Endometrium (tissue), 2 donors: ENCODE results near the gene GALNT4.

Source experiments
- FAIRE-seq: peaks from 2 replicates; lab custom pipeline; 2012; peaks lifted over from hg19 to GRCh38; lab: Jason Lieb, UNC
- donor health status: control.
- donor health status: control.

GALNT4 gene

DNA sequence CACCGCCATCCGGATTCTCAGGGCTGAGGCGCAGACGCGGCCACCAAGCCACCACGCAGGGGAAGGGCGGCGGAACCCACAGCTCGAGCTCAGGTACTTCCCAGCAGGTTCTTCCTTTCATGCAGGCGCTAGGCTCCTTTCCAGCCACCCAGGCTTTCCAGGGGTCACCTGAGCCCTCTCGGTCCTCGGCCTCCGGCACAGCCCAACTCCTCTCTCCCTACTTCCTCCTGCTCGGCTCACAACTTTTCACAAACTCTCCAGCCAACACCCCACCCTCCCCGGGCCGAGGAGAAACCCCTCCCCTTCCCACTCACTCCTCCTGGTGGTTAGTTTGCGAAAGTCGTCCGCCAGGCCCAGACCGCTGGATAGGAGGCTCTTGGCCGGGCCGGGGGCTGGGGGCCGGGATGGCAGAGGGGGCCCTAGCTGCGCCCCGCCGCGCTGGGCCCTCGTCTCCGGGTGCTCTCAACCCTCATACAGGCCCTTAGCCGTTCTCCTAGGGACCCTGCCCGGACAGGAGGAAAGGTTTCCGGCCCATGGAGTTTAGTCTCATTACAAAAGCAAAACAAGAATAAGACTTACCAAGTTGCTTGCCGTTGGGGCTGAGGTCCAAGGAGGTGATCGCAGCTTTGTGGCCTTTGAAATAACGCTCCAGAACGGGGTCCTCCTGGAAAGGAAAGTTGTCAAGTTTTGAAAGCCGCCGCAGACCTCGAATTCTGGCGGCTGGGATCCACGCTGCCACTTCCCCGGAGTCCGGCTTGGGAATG lies at the start of gene GALNT4:
Gene GALNT4 (minus strand): TSS at position 256 of the 764 bp plus-strand sequence. CDS start 247 bp downstream, at position 9.
- no peak for FAIRE-seq

DNA sequence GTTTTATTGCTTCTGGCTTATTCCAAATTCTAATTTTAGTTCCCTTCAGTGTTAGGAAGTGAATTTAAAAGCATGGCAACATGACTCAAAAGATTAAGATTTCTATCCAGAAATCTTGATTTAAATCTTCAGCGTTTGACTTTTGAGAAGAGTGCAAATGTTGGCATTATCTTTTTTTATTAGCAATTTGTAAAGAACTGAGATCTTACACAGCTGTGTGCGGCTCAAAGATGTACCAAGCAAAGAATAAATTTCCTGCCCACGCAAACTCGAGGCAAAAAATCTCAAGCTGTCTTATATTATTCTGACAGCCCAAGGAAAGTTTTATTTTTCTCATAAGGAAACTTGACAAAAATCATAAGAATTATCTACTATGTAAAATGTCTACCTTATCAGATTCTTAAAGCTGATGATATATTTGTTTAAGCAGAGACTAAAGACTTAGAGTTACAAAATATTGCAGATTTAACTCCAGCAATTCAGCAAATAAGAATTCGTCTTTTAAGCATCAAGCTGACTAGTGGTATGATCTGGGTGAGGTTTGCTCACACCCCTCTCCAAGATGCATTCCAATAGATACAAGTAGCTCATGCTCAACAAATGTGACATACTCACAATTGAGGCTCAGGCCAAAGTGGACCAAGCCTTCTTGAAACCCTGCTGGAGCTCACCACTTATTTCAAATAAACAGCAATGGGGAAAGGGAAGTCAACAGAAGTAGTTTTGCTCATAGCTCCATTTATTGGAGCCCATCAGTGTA lies 48.6 kb upstream of the GALNT4 start:
- no peak for FAIRE-seq

DNA sequence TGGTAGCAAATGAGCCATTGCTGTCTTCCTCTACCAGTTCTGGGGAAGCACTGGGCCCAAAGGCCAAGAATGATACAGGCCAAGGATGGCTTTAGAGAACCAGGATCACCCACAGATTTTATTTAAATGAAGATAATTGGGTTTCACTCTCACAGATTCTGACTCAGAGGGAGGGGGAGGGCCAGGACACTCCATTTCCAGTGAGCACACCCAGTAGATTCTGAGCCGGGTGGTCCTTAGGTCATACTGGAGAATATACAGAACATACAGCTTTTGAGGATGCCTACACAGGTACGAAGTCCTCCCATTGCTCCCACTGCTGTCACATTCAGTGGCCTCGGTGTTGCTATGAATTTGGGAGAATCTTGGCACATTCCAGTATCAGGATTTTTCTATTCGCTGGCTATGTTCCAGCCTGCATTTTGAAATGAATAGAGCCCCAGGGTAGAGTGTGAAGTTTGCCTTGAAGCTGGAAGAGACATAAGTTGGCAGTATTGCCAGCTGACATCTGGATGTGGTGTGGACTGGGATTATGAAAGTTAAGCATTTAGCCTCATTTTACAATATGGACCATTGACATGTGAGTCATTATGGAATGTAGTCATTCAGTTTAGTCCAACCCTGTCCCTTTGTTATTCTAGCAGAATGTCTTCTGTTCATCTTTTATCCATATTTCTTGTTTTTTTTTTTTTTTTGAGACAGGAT lies 47.0 kb upstream of the GALNT4 start:
- FAIRE-seq, result no peak

DNA sequence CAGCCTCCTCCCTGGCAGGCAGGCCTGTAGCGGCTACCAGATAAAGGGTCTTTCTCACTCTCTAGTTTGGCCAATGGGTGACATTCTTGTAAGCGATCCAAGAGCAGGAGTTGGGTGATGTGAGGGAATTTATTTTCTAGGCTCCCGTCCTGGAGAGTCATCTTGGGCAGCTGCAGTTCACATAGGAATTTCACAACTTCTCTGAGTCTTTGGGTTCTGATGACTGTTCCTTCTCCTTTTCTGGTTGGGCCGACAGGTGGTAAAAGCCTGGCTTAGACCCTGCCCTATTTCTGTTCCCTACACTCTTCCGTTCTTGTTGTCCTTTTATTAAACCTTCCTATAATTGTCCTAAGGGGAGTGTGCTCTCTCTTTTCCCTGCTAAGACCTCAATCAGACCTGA lies 43.9 kb upstream of the GALNT4 start:
- no peak for FAIRE-seq

DNA sequence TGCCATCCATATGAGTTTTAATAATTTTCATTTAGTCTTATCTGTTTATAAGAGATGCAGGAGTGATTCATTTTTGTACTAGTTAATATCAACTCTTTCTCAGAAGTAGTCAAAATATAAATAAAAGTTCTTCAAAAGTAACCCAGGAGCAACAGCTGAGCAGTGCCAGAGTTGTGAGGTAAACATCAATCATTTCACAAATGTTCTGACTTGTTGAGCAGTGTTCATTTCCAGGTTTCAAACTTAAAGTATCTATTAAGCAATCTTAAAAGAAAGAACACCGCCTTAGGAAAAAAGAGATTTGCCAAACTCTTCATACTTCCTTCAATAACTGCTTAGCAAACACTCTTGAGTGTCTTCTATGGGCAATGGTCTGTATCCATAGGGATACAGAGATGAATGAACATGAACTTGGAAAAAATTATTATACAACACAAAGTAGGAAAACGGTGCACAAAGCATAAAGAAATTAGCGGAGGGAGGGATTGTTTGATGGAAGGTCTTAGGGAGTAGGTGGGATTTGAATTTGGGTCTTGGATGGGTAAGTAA lies 43.2 kb upstream of the GALNT4 start:
- FAIRE-seq, result no peak

DNA sequence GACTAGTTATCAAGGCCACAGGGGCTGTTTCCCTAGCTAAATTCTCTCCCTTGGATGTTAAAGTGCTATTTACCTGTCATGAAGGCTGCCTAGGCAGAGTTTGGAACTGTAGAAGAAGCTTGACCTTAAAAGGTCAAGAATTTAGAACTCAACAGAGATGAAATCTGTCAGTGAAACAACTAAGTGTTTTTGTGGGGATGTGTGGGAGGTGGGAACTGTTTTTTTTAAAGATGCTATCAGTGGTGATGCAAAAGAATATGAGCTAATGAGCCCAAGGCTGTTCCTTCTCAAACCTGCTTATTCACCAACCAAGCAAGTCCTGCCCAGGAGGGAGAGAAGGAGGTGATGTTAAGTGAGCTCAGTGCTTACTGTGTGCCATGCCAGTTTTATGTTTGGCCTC lies 42.0 kb upstream of the GALNT4 start:
- no peak for FAIRE-seq

DNA sequence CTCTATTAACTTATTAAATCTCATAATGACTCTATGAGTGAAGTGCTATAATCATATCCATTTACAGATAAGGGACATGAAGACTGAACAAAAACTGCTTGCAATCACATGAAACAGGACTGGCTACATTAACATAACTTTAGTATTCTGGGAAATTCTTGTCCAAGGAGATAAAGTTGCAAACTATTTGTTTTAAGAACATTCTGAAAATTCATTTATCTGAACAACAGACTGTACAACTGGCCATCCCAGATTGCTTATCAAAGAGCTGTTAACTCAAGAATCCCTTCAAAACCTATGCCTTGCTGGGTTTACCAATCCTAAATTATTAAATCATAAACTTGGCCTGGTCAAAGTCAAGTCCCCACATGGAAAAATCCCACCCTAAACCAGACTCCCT lies 40.4 kb upstream of the GALNT4 start:
- FAIRE-seq, result no peak

DNA sequence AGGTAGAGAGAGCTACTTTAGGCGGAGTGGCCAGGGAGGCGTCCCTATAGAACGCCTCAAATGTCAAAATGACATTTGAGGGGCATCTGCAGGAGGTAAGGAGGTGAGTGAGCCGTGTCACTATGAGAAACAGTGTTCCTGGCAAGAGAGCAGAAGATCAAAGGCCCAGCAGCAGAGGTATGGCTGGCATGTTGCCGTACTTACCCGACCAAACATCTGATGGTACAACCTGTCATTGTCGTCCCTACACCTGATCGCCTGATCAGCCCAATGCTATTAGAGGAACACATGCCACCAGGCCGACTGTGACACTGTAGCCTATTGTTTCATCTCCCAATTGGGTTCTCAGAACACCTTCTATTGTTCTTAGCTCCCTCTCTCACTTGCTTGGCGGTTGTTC lies 35.2 kb upstream of the GALNT4 start:
- no peak for FAIRE-seq

DNA sequence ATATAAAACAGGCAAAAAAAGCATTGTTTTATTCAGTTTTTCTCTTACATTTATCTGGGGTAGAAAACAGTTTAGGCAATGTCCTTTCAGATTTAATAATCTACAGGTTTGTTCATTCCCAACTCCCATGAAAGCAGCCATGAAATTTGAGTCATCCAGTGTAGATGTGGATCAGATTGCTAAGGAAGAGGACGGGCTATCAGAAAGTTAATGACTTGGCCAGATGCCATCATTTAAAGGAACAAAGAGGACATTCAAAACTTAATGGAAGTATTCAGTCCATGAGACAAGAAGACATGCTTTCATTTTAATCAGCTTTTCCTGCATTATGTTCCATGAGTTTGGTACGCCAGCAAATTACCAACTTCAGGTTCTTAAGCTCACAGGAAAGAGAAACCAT lies 32.4 kb upstream of the GALNT4 start:
- no peak for FAIRE-seq

DNA sequence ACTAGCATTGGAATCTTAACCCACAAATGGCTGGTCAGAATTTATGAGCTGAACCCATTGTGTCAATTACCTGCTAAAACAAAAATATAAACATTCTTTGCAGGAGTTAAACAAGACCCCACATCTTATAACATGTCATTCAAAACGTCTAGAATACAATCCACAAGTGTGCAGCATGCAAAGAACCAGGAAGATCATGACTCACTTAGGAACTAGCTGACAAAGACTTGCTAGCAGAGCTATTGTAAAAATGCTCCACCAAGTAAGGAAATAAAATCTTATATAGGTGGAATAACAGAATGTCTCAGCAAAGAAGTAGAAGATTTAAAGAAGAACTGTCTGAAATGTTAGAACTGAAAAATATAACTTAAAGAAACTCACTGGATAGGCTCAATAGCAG lies 27.8 kb upstream of the GALNT4 start:
- FAIRE-seq, result no peak

DNA sequence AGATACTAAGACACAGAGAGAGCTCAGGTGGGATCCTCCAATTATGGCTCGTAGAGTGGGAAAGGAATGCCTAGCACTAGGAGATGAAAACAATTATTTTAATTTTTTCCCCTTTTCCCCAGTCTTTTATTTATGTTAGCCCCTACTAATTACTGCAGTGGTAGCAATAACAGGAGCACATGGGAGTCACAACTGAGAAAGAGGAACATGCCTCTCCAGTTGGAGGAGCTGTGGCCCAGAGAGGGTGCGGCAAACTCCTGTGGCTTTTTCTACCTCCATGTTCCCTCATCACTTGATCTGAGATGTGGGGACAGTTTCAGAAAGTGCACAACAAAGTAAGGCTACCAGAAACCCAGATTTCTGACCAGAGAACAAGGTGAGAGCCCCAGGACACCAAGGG lies 27.2 kb upstream of the GALNT4 start:
- FAIRE-seq, result no peak

DNA sequence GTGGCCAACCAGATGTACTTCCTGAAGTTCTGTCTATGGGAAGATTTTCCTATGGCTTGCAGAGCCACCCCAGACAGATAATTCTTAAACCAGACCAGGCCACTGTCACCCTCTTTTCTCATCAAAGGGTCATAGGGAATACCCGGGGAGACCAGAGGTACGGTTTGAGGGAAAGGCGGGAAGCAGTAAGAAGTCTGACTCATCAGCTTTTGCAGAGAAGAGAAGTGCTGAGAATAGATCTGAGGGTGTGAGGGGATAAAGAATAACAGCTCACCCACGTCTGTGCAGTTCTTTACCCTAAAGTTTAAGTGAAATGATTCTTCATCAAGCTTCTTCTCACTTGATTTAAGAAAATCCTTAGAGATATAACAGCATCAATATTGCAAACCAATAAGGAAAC lies 22.5 kb upstream of the GALNT4 start:
- FAIRE-seq, result no peak

DNA sequence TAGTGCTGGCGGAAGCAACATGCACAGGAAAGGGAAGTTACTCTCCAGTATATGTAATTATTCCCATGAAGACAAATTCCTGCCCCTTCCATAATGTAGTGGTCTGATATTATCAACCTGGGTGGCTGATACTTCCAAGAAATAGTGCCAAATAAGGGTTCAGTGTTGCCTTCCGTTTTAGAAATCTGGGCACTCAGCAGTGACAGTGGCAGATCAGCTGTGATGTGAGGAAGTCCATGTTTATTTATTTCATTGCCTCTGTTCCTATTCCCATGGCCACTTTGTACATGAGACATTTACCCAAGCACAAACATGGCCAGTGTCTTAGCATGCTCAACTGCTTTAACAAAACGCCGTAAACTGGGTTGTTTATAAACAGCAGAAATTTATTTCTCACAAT lies 21.6 kb upstream of the GALNT4 start:
- no peak for FAIRE-seq

DNA sequence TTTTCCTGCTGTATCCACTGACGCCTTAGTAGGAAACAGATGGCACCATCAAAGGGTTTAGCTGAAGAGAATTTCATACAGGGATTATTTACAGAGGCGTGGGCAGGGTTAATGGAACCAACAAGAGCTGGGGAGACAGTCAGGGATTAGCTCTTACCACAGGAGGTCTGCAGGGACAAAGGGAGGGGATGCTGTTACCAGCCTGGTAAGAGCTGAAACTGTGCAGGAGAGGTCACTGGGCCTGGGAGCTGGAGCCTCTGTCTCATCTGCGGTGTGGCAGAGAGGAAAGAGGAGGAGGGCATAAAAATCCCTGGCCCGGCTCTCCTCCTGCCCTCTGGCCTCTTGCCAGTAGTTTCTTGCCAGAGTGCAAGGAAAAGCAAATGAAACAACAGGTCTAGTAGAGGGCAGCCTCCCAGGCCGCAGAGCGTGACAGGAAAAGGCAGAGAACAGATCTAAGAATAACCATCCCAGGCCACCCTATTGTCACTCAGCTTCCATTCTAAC lies 20.1 kb upstream of the GALNT4 start:
- FAIRE-seq, result no peak

DNA sequence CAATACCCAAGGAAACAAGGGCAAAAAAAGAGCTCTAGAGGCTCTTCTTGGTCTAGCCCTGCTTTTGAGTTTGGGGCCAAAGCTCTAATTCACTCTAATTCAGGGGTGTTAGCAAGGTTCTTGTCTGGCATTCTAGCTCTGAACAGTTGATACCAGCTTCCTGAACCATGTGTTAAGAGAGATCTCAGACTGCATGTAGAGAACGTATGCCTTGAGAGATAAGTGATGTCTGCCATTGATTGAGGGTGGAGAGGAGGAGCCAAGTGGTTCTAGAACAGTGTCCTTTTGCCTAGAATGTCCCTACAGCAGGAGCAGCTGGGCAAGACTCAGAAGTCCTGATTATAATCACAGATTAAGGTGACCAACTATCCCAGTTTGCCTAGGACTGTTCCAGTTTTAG lies 19.4 kb upstream of the GALNT4 start:
- no peak for FAIRE-seq

DNA sequence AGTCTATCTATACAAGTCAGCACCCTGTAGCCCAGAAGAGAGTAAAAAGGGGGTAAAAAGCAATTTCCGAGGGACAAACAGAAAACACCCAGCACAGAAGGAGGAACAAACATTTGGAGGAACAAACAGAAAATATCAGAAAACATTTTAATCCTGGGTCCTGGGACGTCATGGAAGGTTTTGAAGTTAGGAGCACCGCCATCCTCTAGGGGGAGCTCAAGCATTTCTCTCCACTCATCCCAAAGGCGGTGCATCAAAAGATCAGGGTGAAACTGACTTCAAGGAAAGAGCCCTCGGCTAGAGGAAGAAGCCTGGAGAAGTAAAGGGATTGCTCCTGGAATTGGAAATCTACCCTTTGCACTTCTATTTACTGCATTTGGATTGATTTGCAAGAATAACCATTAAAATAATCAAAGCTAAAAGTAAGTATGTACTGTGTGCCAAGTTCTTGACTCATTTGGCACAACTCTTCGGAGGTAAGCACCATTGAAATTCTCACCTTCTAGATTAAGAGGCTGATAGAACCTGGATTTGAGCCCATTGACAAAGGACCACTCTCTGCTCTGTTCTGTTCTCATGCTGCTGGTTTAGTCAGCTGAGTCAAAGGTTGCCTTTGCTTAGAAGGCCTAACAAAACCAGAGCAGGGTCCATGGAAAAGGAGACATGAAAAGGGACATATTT lies 18.5 kb upstream of the GALNT4 start:
- FAIRE-seq, result peak; percentile 12

DNA sequence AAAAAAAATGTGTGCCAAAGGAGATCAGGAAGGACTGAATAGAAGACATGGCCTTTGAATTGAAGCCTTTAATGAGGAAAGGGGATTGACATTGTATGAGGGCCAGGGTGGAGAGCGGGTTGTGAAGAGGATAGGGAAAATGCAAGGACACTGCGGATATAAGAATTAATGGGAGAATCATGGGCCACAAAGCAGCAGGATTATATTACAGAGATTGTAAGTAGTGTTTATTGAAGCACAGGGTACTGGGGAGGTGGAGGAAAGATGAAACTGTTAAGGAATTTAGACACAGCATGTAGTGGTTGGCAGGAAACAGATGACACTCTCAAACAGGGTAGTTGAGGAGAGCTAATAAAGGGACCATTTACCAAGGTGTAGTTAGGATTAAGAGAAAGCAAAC lies 17.6 kb upstream of the GALNT4 start:
- FAIRE-seq, result no peak

DNA sequence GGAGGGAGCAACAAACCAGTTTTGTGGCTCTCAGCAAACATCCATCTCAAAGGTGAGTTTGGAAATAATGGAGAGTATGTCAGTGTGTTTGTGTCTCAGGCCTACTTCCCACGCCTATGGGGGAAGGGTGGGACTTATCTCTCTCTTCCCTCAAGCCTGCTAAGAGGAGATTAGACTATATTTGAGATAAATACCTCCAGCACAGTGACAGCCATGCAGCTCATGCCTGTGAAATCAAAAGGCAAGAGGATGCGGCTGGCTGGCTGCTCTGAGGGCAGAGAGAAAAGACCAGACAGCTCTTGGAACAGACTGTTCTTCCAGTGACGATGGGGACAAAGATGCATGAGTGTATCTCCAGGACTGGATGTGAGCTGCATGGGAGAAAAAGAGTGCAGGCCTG lies 16.0 kb upstream of the GALNT4 start:
- no peak for FAIRE-seq

DNA sequence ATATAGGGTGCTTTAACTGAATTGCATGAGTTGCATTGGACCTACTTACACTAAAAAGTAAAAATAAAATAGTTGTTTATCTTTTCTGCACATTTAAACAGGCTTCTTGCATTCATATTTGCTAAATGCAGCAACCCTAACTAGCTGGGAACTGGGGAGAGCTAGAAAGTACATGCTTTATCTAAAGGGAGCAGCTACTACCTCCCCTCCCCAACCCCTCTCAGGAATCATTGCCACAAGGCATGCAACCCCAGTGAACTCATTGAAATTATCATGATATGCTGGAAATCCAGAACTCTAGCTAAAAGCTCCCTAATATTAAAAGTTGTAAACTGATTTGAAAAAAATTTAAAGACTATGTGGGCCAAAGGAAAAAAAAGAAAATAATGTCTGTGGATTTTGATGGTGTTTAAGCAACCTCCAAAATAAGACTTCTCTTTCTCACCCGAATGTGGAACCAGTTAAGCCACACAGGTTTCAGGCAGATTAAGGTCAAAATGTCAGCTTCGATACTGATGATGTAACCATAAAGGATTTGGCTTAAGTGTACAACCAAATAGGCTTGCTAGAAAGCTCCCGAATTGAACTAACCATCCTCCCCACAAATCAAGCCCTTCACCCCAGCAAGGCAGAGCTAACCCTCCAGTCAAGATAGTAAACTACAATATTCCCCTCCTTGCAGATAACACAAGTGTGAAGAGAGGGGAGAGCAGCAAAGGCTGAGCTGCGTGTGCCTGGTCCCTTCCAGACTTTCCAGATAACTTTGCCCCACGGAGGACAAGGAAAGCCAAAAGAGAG lies 15.0 kb upstream of the GALNT4 start:
- FAIRE-seq, result no peak

DNA sequence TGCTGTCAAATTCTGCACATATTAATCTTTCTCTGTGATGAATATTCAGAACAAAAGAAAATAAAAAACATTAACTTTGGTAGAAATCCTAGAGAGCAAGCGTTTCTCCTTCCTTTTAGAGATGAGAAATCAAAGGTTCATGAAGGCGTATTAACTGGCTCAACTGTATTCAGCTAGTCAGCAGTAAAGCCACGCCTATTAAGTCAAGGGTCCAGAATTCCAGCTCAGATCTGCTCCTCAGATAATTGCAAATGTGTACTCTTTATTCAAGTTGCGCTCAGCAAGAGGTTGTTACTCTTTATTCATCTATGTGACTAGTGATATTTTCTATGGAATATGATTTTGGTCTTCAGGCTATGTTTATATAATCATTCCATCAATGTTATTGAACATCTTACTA lies 14.3 kb upstream of the GALNT4 start:
- no peak for FAIRE-seq

DNA sequence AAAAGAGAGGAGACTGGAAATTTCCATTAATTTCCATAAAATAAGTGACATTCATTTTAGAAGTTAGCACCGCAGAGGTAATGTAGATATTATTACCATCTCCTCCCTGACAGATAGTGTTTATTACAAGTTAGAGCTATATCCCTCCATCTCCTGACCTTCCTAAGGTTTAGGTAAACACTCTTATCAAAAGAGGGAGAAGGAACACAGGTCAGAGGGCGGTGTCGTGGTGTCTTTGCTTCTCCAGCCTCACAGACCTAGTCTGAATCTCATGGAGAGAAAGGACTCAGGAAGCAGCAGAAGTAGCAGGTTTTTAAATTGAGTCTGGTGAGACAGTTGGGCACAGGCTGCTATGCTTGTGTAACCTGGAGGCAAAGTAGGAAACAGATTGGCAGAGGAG lies 12.8 kb upstream of the GALNT4 start:
- FAIRE-seq, result no peak
